ENCODE results near the gene IGSF8.

DNA sequence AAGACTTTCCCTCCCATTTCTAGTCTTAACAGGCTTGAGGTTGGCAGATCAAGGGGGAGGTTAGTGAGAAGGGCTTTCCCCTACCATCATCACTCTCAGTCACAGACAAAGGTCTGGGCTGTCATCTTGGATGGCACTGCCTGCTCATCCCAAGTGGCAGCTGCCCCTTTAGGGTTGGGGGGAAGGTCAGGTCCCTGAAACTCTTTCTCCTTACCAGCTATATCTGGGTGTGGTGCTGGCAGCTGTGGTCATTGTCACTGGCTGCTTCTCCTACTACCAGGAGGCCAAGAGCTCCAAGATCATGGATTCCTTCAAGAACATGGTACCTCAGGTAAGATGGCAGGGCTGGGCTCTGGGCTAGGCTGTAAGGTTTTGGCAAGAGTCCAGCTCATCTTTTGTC lies 25.3 kb upstream of the IGSF8 start:
- no peak for TF ChIP-seq POLR2AphosphoS5 (IDR thresholded peaks at IDR 0.05)
- TF ChIP-seq, protein P1, sequence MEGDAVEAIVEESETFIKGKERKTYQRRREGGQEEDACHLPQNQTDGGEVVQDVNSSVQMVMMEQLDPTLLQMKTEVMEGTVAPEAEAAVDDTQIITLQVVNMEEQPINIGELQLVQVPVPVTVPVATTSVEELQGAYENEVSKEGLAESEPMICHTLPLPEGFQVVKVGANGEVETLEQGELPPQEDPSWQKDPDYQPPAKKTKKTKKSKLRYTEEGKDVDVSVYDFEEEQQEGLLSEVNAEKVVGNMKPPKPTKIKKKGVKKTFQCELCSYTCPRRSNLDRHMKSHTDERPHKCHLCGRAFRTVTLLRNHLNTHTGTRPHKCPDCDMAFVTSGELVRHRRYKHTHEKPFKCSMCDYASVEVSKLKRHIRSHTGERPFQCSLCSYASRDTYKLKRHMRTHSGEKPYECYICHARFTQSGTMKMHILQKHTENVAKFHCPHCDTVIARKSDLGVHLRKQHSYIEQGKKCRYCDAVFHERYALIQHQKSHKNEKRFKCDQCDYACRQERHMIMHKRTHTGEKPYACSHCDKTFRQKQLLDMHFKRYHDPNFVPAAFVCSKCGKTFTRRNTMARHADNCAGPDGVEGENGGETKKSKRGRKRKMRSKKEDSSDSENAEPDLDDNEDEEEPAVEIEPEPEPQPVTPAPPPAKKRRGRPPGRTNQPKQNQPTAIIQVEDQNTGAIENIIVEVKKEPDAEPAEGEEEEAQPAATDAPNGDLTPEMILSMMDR (IDR thresholded peaks at IDR 0.05 in 8 of 11, conservative IDR thresholded peaks at IDR 0.05 in 3 of 11): no peak

Data from spleen (tissue), 7 donors.